GM18951 (cell line): ENCODE measurements around the gene ELANE.

Experiments used
- POLR2A ChIP-seq: IDR thresholded peaks from 4 replicates; pipeline ENCODE4 v1.6.1; 2011; ENCODE audit warnings: mild to moderate bottlenecking; ENCODE audit not compliant: insufficient read length, insufficient read depth; ENCODE audit errors: extremely low read depth
- in situ Hi-C: fragments of 300-500 bp; cut with MboI; formaldehyde crosslinking; loops from one replicate; pipeline ENCODE4 v1.12.0; 2022; ENCODE audit warnings: low sequenced_read_pairs, mixed read lengths, inconsistent platforms; ENCODE audit not compliant: unreplicated experiment

The ELANE gene

DNA sequence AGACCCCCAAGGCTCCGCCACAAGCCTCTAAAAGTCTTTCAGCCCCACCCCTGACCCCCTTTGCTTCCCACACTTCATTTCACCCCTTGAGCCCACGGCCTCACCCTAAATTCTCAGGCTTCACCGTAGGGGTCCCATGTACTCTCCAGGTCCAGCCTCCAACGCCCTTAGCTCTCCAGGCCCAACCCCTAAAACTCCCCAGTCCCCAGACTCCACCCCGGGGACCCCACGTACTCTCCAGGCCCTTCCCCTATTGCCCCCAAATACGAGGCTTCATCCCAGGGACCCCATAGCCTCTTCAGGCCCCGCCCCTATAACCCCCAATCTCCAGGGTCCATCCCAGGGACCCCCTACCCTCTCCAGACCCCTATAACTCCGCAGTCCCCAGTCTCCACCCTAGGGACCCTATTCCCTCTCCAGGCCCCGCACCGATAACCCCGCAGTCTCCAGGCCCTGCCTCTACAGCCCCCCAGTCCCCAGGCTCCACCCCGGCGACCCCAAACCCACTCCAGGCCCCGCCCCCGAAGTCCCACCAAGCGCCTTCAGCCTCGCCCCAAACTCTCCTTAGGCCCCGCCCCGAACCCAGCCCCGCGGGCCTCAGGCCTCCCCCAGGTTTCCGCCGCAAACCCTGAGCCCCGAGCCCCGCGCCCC, 40.3 kb downstream of the ELANE start:
- no peak for TF ChIP-seq POLR2A
- in situ Hi-C loops = no loop called here

DNA sequence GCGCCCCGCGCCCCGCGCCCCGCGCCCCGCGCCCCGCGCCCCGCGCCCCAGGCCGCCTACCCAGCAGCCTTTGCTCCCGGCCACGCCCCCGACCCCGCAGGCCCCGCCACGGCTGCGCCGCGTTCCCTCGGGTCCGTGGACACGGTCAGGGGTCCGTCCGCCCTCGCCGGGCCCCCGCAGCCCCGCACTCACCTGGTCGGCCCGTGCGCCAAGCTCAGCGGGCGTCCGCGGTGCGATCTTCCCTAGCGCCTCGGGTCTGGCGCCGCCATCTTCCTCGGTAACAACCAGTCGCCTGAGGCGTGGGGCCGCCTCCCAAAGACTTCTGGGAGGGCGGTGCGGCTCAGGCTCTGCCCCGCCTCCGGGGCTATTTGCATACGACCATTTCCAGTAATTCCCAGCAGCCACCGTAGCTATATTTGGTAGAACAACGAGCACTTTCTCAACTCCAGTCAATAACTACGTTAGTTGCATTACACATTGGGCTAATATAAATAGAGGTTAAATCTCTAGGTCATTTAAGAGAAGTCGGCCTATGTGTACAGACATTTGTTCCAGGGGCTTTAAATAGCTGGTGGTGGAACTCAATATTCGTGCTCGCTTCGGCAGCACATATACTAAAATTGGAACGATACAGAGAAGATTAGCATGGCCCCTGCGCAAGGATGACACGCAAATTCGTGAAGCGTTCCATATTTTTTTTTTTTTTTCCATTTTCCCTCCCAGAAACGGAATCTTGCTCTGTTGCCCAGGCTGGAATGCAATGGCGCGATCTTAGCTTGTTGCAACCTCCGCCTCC, 41.0 kb downstream of the ELANE start, which contains the start of the genes MED16 and RNU6-9:
Gene MED16 (minus strand): TSS at position 294 of the 796 bp plus-strand sequence. CDS start 2,056 bp downstream, outside the sequence.
Gene RNU6-9 (plus strand): TSS at position 591 of the 796 bp plus-strand sequence.
- TF ChIP-seq POLR2A = peak; percentile 81
- in situ Hi-C loops = no loop called here

DNA sequence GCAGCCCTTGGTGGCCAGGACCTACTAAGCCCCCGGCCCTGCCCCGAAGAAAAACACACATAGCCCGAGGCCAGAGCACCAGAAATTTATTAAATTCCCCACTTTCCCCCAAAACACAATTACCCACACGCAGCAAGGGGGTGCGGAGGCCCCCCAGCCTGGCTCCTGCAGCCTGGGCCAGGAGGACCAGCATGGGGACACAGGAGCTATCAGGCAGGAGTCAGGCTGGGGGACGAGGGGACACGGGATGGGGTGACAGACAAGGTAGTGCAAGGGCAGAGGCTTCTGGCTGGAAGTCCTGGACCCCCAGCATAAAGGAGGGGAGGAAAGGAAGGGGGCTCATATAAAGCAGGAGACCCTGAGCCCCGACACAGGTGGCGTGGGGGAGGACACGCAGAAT, 44.3 kb downstream of the ELANE start:
- TF ChIP-seq POLR2A = no peak
- in situ Hi-C loops = no loop called here

DNA sequence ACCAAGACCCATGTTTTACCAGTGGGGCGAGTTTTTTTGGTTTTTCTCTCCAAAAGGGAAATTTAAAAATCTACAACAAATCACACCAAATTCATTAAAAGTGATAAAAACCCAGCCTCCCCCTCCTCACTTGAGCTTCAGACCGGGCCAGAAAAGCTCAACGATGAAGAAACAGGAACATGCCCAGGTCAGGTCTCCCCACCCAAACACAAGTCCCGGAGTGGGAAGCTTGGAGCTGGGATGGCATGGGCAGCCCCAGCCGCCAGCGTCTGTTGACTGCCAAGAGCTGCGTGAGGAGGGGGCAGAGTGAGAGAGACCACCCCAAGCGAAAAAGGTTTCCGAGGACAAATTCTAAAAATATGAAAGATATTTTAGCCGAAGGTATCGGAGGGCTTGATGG, 44.9 kb downstream of the ELANE start:
- TF ChIP-seq POLR2A = no peak
- in situ Hi-C loops = no loop called here

DNA sequence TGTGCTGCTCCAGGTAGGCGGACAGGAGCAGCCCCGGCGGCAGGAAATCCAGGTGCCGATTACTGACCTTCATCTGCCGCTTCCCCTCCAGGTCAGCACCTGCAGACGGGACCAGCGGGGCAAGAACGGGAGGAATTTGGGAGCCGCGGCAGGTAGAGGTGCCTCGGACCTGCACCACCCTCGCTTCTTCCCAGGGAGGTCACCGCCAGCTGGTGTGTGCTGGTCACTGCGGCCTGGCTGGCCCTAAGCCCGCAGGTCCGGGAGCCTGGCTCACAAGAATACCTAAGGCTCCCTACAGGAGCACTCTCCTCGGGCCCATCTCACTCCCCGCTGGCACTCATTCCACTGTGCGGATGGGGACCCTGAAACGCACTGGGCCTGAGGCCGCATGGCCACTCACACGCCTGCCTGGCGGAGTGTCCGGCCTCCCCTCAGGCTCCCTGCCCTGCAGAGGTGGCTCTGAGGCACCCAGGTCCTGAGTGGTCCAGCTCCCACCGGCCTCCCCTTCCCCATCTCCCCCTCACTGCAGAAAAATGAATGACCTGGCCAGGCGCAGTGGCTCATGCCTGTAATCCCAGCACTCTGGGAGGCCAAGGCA, 45.4 kb downstream of the ELANE start:
- in situ Hi-C loops = no loop called here

DNA sequence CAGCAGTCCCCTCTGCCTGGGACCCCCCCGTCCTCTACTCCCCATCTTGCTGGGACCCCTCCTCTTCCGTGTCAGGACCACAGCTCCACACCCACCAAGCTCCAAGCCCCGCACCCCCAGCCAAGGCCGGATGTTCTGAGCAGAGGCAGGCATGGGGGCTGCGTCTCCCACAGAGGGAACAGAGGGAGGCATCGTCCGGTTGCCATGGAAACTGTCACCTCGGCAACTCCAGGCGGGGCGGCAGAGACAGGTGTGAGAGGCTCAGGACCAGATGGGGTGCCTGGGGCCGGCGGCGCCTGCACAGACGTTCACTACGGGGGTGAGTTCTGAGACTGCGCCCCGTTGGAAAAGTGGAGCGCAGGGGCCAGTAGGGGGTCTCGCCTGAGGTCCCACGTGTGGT, 46.6 kb downstream of the ELANE start:
- TF ChIP-seq POLR2A = no peak
- in situ Hi-C loops = no loop called here

More for the DNA sequence above, 45.4 kb downstream of the ELANE start:
- no peak for TF ChIP-seq POLR2A

DNA sequence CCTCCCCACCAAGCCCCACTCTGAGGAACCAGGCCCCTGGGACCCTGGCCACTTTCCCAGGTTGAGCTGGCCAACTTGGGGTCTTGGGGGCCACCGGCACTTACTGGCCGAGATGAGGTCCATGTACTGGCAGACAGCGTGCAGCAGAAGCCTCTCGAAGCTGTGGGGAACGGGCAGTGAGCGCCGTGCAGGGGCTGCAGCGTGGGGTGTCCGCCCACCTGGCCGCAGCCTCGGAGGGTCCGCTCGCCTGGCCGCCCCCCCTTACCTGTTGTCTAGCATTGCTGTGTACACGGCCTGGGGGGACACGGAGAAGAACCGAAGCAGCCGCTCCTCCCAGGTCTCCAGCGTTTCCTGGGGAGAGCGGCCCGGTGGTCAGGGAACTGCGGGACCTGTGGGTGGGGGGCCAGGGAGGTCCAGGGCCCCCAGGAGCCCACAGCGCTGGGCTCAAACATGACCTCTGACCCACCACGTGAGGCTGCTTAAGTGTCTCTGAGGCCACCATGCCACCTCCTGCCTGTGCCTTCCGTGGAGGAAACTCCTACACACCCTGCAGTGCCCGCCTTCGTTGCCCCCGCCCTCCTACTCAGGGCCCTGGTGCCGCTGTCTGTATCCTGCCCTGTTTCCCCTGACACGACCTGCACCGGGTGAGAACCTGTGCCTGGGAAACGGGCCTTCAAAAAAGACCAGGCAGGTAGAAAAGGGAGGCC, 47.4 kb downstream of the ELANE start:
- in situ Hi-C loops = no loop called here
- no peak for TF ChIP-seq POLR2A

DNA sequence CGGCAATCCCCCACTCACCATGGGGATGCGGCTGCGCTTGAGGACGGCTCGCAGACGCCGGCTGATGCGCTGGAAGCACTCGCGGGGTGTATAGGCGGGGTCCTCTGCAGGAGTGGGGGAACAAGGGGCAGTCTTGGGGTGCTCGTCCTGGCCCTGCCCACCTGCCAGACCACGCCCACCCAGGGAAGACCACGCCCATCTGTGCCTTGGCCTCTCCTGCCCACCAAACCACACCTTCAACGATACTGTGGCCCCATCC, 47.9 kb downstream of the ELANE start:
- in situ Hi-C loops = no loop called here

DNA sequence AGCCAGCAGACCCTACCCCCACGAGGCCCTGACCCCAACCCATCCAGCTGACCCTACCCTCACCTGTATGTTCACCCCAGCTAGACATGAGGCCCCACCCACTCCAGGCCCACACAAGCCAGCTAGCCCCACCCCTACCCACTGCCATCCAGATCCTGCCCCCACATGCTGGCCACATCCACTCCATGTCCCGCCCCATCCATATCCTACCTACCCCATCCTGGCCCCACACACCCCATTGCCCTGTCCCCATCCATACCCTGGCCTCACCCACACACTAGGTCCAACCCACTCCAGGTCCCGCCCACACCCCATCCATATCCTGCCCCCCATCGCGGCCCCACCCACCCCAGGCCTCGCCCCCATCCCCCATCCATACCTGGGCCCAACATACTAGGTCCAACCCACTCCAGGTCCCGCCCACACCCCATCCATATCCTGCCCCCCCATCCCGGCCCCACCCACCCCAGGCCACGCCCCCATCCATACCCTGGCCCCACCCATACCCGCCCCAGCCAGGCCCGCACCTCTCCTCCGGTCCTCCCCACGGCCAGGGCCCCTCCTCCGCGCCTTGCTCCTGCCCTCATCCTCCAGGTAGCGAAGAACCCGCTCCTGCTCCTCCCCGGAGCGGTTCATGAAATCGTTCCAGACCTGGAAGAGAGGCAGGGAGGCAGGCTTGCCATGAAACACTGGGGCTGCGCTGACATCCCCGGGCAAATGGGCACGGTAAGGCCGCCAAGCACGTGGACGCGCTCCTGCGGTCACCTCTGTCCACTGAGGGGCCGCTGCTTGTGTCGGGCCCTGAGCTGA, 48.4 kb downstream of the ELANE start:
- TF ChIP-seq POLR2A = no peak
- in situ Hi-C loops = no loop called here

More for the DNA sequence above, 47.9 kb downstream of the ELANE start:
- TF ChIP-seq POLR2A = no peak

DNA sequence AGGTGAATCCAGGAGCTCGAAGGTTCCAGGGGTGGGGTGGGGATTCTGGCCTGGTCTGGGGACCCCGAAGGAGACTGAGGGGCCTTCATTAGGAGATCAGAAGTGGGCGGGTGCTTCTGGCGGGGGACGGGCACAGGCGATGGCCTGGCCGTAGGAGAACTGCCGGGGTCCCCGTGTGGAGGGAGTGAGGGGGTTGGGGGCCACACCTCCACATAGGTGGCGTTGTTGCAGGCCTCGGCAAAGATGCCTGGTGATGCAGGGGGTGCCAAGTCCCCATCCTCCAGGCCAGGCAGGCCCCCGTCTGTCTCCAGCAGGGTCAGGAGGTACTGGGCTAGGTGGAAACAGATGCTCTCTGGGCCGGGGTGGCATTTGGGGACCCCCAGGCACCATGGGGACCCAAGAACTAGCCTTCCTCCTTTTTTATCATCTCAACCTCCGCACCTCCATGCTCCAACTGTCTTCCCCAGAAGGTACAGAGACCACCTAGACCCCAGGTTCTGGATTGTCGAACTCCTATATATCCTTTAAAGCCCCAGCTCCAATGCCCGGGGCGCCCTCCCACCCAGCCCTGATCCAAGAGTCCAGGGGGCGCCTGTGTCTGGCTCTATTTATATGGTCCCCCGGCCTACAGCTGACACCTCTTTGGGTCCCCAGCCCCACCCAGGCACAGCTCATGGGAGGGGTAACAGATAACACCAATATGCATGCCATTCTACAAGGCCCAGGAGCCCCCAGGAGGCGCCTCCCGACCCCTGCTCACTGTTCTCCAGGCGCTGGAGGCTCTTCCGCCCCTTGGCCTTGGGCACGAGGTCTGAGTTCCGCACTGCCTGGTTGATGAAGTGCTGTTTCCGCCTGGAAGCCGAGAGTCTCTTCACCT, 49.4 kb downstream of the ELANE start:
- TF ChIP-seq POLR2A = no peak
- in situ Hi-C loops = no loop called here

DNA sequence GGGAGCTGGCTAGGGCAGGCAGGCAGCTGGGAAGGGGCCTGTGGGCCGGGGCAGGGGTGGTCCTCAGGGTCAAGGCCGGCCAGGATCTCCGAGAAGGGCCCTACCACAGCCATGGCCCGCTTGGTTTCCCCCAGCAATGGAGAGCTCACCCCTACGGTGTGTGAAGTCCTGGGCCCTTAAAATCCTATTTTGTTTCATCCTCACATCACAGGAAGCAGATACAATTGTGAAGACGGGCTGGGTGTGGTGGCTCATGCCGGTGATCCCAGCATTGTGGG, 49.9 kb downstream of the ELANE start:
- in situ Hi-C loops = no loop called here
- no peak for TF ChIP-seq POLR2A
